T1000 (cell line): Measurements from ENCODE around the gene DNAJC6.
"Not testable (repeated sequence)": the region's sequence is repeated elsewhere in the genome, so short reads cannot be mapped to it uniquely, and the experiment has no call there.

Experiments
- DNase-seq: peaks from one replicate; lab custom pipeline; 2025; ENCODE audit warnings: mixed read lengths; lab: John Stamatoyannopoulos, UW

DNAJC6 gene

GRCh38 chr1:65309304-65310077 is at the start of gene DNAJC6:
DNAJC6 (plus strand) TSS chr1:65309543; CDS start chr1:65309746, 203 bp downstream.
- peak; percentile 75 for DNase-seq

- DNase-seq, result no peak
Observed at GRCh38 chr1:65259816-65260215, 49.5 kb upstream of the DNAJC6 start.

- DNase-seq, result peak; percentile 33
Observed at GRCh38 chr1:65260851-65261473, 48.4 kb upstream of the DNAJC6 start.

GRCh38 chr1:65263286-65263685 is 46.1 kb upstream of the DNAJC6 start:
- no peak for DNase-seq

DNA sequence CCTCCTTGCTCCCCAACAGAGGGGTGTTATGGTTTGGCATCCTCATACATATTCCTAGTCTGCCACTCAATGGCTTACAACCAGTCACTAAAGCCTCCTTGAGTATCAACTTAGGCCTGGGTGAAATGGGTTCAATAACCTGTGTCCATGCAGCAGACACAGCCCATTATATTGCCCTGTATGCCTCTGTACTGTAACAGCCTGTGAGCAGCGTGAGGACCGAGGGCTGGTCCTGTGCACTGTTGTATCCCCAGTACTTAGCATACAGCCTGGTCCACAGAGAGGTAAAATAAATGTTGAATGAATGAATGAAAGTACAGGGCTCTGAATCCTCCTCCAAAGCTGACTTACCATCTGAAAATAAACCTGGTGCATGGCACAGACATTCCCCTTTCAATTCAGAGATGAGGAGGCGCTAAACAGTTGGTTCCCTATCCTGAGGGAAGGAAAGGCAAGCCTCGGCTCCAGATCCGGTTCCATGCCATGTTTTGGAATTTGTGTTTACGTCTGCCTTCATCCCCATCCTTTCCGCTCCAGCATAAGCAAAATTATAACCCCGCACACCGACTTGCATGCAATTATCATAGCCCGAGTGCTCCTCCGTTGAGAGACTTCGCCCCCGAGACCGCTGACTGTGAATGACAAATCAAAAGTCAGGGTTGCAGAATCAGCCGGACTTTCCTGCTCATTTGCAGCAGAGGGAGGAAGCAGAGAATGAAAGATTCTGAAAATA is 45.0 kb upstream of the DNAJC6 start:
- DNase-seq, result no peak

- no peak for DNase-seq
Observed at GRCh38 chr1:65265296-65265650, 44.1 kb upstream of the DNAJC6 start.

- DNase-seq, result no peak
Observed at GRCh38 chr1:65265651-65266351, 43.5 kb upstream of the DNAJC6 start.

- no peak for DNase-seq
Observed at GRCh38 chr1:65266476-65266875, 42.9 kb upstream of the DNAJC6 start.

DNA sequence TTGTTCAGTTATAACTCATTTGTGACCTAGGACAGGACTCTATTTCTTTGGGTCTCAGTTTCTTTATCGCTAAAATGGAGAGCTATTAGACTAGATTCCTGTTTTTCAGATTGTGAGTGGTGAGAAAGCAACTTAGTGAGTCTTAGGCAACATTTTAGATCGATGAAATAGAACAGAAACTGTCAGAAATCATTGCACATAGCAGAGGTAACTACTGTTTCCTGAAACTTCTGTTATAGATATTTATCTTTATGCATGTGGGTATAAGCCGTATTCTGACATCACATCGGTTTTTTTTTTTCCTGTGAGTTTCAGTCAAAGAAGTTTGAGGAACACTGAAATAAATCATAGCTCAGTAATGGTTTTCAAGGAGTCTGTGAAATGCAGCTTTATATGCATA is 42.1 kb upstream of the DNAJC6 start:
- DNase-seq, result no peak

GRCh38 chr1:65267683-65268082 is 41.7 kb upstream of the DNAJC6 start:
- no peak for DNase-seq

DNA sequence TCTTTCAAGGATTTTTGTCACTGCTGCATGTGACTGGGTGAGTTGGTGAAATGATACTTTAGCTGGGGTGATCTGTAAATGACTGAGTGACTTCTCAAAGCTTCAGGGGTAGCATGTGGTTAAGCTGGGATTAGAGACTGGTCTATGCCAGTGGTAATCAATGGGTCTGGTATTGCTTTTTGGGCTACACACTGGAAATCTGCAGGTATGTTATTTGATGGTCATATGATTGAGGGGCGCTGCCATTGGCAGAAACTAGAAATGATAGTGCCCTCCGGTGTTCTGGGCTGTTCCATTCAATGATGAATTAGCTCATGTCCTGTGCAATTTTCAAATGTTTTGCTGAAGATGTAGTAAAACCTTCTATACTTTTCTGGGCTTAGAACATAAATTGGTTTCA is 39.7 kb upstream of the DNAJC6 start:
- DNase-seq, result no peak

DNA sequence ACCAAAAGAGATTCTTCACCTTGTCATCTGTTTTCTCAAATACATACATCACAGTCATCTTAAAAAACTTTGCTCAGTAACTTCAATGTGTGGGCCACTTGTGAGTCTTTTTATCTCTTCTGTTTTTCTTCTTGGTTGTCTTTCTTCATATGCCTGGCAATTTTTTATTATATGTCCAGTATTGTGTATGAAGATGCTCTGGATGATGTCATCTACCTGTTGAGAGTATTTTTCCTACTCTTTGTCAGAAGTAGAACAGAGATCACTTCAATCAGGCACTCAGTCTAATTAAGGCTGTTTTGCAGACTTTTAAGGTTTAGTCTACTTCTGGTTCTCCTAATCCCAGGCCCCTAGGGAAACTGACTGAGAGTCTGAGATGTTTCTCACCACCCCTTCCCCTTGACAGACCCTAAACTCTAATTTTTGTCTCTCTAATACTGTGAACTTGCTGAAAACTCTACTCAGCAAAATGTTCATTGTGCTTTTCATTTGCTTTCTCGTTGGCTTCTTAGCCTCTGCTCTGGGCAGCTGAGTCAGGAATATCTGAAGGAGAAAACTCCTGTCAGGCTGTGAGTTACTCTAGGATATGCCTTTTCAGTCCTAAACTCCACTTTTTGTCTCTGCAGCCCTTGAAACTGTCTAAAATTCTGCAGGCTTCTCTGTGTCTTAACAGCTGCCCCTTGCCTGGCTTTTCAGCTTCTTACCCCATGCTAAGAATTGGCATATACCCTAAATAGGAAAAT is 33.0 kb upstream of the DNAJC6 start:
- DNase-seq, result no peak

GRCh38 chr1:65277605-65278347 is 31.6 kb upstream of the DNAJC6 start:
- DNase-seq, result no peak

DNA sequence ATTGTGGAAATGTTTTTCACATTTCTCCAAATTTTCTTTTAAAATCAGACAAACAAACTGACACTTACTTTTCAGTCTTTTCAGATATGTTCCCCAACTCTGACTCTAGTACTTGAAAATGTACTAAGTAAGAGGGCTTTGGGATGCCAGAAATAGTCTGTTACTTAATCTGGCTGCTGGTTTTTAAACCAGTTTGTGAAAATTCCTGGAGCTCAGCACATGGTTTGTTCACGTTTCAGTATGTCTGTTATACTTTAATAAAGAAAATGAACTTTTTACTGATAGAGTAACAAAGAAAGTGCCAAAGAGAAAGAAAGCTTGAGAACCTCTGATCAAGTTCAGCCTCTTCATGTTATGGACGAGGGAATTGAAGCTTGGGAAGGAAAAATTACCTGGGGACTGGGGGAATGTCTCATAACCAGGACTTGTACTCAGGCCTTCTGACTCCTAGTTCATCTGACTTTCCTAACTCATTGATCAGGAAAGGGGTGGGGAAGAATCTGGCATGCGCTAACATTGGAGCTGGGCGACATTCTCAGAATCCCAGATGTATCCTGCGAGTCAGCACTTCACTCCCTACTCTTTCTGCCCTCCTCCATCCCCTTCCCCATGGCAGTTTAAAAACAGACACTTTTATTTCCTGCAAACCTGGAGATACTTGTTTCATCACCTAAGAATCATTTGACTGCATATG is 30.8 kb upstream of the DNAJC6 start:
- DNase-seq, result no peak

DNA sequence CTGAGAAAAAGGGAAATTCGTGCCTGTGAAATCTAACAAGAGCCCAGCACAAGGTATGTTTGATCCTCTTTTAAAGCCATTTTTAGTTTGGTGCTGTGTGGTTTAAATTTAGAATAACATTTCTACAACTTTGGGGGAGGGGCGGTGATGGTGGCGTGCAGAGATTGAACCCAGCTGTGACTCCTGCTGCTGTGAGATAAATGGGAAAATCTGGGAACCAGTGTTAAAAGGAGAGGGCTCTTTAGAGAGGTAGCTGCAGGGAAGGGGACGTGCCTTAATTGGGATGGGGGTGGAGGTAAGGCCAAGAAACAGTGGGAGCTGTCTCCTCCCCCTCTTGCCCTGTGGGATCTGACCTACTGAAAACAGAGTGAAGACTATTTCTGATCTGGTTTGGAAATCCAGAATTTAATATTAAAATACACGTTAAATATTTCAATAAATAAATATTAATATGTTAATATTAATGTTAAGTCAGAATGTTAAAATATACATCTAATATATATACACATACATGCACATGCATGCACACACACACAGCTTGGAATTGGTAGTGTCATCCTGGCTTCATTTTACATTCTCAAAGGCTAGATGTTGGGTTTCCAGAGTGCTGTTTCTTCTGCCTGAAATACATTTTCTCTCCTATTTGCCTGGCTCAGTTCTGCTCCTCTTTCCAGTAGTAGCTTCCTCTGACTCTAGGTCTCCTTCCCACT is 30.1 kb upstream of the DNAJC6 start:
- no peak for DNase-seq

DNA sequence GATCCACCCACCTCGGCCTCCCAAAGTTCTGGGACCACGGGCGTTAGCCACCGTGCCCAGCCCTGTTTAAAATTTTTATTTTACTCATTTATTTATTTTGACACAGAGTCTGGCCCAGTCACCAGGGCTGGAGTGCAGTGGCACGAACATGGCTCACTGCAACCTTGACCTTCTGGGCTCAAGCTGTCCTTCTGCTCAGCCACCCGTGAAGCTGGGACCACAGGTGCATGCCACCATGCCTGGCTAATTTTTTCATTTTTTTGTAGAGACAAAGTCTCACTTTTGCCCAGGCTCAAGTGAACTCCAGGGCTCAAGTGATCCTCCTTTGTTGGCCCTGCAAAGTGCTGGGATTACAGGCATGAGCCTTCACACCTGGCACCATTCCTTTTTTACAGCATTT is 27.5 kb upstream of the DNAJC6 start:
- DNase-seq, result no peak

DNA sequence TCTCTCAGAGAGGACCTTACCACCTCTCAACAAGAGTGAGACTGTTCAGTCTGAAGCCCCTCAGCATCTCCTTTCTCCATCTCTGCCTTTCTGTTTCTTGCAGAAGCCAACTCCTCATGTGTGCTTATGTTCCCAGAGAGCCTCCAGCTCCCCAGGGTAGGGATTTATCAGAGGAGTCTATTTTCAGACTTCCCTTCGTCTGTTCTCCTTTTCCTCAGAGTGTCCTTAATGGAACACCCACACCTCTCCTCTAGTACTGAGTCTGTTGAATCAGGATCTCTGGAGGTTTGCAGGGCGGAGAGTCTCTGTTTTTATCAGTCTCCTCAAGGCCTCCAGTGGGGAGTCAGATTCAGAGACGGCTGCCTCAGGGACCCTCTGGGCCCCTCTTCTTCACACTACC is 25.1 kb upstream of the DNAJC6 start:
- no peak for DNase-seq

GRCh38 chr1:65289449-65289848 is 19.9 kb upstream of the DNAJC6 start:
- DNase-seq, result no peak

DNA sequence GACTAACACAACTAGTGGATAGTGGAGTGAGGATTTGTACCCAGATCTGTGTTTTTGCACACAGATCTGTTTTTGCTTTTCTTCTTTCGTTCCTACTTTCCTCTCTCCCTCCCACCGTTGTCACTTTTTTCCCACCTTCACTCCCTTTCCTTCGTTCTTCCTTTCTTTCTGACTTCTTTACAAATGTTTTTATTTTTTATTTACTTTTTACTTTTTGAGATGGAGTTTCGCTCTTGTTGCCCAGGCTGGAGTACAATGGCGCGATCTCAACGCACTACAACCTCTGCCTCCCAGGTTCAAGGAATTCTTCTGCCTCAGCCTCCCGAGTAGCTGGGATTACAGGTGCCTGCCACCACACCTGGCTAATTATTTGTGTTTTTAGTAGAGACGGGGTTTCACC is 17.5 kb upstream of the DNAJC6 start:
- not testable (repeated sequence) for DNase-seq
